WERI-Rb-1 (cell line): ENCODE data around the gene ARL8A.

Experiments used
- DNase-seq: peaks from one replicate; pipeline ENCODE4 v3.0.0-alpha.2; 2020
- H3K27ac ChIP-seq: fragments of 250-450 bp; sonication (Bioruptor Pico); 2 replicates; pipeline ENCODE4 v1.5.1; 2020; ENCODE audit warnings: mild to moderate bottlenecking, moderate library complexity
- H3K27me3 ChIP-seq: fragments of 250-450 bp; sonication (Bioruptor Pico); 2 replicates; pipeline ENCODE4 v1.5.1; 2021; ENCODE audit warnings: mild to moderate bottlenecking, low read depth, moderate library complexity; ENCODE audit not compliant: insufficient read depth, severe bottlenecking
- H3K36me3 ChIP-seq: fragments of 250-450 bp; sonication (Bioruptor Pico); 2 replicates; pipeline ENCODE4 v1.5.1; 2020; ENCODE audit warnings: mild to moderate bottlenecking, moderate library complexity
- H3K4me3 ChIP-seq: 2 replicates; pipeline ENCODE4 v1.5.1; 2011; ENCODE audit warnings: low read depth, mild to moderate bottlenecking, control low read depth, low read length
- H3K9me3 ChIP-seq: fragments of 250-450 bp; sonication (Bioruptor Pico); 2 replicates; pipeline ENCODE4 v1.5.1; 2021; ENCODE audit warnings: mild to moderate bottlenecking, moderate library complexity; ENCODE audit not compliant: severe bottlenecking
- TF ChIP-seq, protein P1 (sequence below): IDR thresholded peaks from 2 replicates; pipeline ENCODE4 v1.5.1; 2011; ENCODE audit warnings: low read depth, mild to moderate bottlenecking, control low read depth, inconsistent platforms, low read length

ARL8A gene

DNA sequence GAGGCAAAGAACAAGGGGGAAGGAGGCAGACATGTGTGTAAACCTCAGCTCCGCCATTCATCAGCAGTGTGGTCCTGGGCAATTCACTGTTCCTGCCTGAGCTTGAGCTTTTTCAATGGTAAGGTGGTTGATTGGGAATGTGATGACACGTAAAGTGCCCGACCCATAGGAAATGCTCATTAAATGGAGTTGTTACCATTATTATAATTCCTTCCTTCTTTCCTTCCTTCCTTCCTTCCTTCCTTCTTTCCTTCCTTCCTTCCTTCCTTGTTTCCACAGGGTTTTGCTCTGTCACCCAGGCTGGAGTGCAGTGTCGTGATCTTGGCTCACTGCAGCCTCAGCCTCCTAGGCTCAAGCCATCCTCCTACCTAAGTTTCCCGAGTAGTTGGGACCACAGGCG, 17.5 kb downstream of the ARL8A start:
- H3K27ac ChIP-seq, result no peak overlapping the region
- TF ChIP-seq, protein P1, sequence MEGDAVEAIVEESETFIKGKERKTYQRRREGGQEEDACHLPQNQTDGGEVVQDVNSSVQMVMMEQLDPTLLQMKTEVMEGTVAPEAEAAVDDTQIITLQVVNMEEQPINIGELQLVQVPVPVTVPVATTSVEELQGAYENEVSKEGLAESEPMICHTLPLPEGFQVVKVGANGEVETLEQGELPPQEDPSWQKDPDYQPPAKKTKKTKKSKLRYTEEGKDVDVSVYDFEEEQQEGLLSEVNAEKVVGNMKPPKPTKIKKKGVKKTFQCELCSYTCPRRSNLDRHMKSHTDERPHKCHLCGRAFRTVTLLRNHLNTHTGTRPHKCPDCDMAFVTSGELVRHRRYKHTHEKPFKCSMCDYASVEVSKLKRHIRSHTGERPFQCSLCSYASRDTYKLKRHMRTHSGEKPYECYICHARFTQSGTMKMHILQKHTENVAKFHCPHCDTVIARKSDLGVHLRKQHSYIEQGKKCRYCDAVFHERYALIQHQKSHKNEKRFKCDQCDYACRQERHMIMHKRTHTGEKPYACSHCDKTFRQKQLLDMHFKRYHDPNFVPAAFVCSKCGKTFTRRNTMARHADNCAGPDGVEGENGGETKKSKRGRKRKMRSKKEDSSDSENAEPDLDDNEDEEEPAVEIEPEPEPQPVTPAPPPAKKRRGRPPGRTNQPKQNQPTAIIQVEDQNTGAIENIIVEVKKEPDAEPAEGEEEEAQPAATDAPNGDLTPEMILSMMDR, result no peak
- no peaks in the 10 kb centered on the region for H3K9me3 ChIP-seq
- DNase-seq, result no peak
- no peak overlapping the region for H3K4me3 ChIP-seq
- H3K27me3 ChIP-seq, result no peaks in the 10 kb centered on the region
- H3K36me3 ChIP-seq, result peaks cover 10% of the 10 kb centered on the region

DNA sequence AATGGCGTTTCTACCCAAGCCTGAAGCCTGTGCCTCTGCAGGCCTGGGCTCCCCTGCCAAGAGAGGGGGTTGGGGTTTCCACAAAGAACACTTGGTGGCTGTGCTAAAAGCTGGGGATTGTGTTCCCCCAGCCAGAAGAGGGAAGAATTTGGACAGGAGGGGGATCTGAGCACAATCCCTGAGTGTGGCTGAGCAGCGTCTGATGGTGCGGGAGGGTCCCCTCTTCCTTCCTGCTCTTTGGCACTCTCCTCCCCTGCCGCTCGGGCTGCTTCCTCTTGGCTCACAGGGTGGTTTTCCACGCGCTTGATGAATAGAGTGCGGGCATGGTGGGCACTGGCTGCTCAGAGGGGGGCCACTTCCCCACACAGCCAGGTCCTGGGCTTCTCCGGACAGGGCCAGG, 18.1 kb downstream of the ARL8A start:
- Histone ChIP-seq H3K9me3 (no peaks in the 10 kb centered on the region), H3K27me3 (no peaks in the 10 kb centered on the region), H3K4me3 (no peak overlapping the region), H3K27ac (no peak overlapping the region), H3K36me3 (peaks cover 6% of the 10 kb centered on the region; the same call in 1 of the 2 replicates)
- TF ChIP-seq, protein P1, result no peak
- DNase-seq, result no peak

DNA sequence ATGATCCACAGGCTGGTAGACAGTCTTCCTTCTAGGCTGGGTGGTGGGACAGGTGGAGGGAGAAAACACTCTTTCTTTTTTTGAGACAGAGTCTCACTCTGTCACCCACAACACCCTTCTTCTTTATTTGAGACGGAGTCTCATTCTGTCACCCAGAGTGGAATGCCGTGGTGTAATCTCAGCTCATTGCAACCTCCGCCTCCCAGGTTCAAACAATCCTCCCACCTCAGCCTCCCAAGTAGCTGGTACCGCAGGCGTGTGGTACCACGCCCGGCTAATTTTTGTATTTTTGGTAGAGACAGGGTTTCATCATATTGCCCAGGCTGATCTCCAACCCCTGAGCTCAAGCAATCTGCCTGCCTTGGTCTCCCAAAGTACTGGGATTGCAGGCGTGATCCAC, 18.9 kb downstream of the ARL8A start:
- Histone ChIP-seq H3K4me3 (no peak overlapping the region), H3K9me3 (no peaks in the 10 kb centered on the region), H3K27me3 (no peaks in the 10 kb centered on the region), H3K27ac (no peak overlapping the region), H3K36me3 (no peaks in the 10 kb centered on the region)
- no peak for DNase-seq
- TF ChIP-seq, protein P1, result no peak

DNA sequence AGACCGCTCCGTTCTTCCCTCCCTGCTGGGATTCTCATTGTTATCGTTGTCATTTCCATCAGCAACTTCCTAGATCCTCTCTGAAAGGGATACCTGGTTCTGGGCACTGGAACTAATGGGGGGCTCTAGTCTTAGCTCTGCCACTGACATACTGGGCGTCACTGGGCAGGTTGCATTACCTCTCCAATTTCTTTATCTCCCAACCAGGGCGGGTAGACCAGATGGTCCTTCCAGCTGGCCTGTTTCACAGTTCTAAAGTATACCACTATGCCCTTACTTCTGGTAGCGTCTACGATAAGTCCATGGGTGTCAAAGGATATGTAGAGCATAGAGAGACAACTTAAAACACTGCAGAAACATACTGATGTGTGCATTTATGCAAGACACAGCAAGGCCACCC, 20.4 kb downstream of the ARL8A start:
- peak; percentile 76 for DNase-seq
- Histone ChIP-seq H3K27ac (peak overlapping the region; percentile 48), H3K9me3 (no peaks in the 10 kb centered on the region), H3K4me3 (no peak overlapping the region), H3K27me3 (no peaks in the 10 kb centered on the region), H3K36me3 (no peaks in the 10 kb centered on the region)
- TF ChIP-seq, protein P1, result no peak

DNA sequence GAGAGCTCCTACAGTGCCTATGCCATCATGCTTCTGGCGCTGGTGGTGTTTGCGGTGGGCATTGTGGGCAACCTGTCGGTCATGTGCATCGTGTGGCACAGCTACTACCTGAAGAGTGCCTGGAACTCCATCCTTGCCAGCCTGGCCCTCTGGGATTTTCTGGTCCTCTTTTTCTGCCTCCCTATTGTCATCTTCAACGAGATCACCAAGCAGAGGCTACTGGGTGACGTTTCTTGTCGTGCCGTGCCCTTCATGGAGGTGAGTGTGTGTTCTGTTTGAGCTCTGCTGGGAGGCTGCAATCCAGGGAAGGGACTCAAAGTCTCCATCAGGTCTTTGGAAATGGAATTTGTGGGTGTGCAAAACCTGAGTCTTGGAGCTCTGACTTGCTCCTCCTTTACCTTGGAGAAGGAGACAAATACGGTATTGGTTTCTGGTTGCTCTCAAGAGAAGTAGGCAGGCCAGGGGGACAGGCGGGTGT, 21.2 kb downstream of the ARL8A start:
- DNase-seq, result no peak
- Histone ChIP-seq H3K27ac (peak overlapping the region; percentile 48), H3K9me3 (no peaks in the 10 kb centered on the region), H3K4me3 (no peak overlapping the region), H3K27me3 (no peaks in the 10 kb centered on the region), H3K36me3 (no peaks in the 10 kb centered on the region)
- TF ChIP-seq, protein P1, result no peak

DNA sequence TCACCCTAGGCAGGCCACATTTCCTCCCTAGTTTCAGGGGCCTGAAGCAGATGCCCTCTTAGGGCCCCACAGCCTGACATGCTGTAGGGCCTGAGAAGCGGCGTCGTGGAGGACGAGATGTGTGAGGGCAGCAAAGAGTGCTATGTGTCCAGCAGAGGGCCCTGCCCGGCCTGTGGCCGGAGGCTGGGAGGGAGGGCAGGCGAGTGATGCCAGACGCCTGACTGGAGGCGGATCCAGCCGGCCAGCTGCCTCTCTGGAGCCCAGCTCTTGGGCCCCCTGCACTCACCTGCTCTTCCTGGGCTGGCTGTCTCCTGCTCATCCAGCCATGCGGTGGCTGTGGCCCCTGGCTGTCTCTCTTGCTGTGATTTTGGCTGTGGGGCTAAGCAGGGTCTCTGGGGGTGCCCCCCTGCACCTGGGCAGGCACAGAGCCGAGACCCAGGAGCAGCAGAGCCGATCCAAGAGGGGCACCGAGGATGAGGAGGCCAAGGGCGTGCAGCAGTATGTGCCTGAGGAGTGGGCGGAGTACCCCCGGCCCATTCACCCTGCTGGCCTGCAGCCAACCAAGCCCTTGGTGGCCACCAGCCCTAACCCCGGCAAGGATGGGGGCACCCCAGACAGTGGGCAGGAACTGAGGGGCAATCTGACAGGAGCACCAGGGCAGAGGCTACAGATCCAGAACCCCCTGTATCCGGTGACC, 21.8 kb downstream of the ARL8A start, which contains the start of gene GPR37L1:
TSS of gene GPR37L1 (plus strand) at position 279 of the 697 bp plus-strand sequence. CDS start at position 326, 47 bp downstream.
- H3K27me3 ChIP-seq, result no peaks in the 10 kb centered on the region
- DNase-seq, result peak; percentile 99
- H3K36me3 ChIP-seq, result no peaks in the 10 kb centered on the region
- H3K4me3 ChIP-seq, result no peak within 1 kb of the TSS
- H3K27ac ChIP-seq, result peak within 1 kb of the TSS; percentile 48
- H3K9me3 ChIP-seq, result no peaks in the 10 kb centered on the region
- TF ChIP-seq, protein P1, result peak; percentile 100
